ENCODE measurements around the gene KLF11. TPM values are rescaled to one million over a fixed set of nuclear protein-coding genes. Genes with fewer than 3 reads are reported as not detected.

KLF11 gene
- total and polyA plus RNA-seq, 9 of the 15 experiments (the other 6 are each of a cell fraction or from before 2014, with no cell fraction given) = 2.1 to 13.4 (median 6.5) TPM

- TF ChIP-seq CBX5 (IDR thresholded peaks at IDR 0.05; ENCODE audit: borderline replicate concordance, low read depth) (no peak), ZNF384 (IDR thresholded peaks at IDR 0.05; ENCODE audit: low read depth, low read length) (0 out of 2 replicates have a peak, but pooled peaks have one; percentile 20), ZKSCAN3 (CRISPR knock-in tag; IDR thresholded peaks at IDR 0.05) (no peak), TBP (optimal IDR thresholded peaks at IDR 0.05; ENCODE audit: low read depth, low read length) (no peak), POLR2A (conservative IDR thresholded peaks at IDR 0.05) (no peak), POLR3G (IDR thresholded peaks at IDR 0.05; ENCODE audit: extremely low read depth, insufficient read length, insufficient replicate concordance) (no peak), NFIC (IDR thresholded peaks at IDR 0.05) (peak; percentile 74), LEF1 (IDR thresholded peaks at IDR 0.05) (no peak), NFATC3 (IDR thresholded peaks at IDR 0.05) (no peak), DIDO1 (tag; IDR thresholded peaks at IDR 0.05; ENCODE audit: low read depth) (no peak), EP400 (IDR thresholded peaks at IDR 0.05) (no peak), RBM34 (IDR thresholded peaks at IDR 0.05; ENCODE audit: borderline replicate concordance, insufficient read depth, low read length) (no peak), RB1 (IDR thresholded peaks at IDR 0.05; ENCODE audit: low read depth) (peak; percentile 72), BACH1 (tag; IDR thresholded peaks at IDR 0.05) (no peak), SMAD3 (CRISPR knock-in tag; conservative IDR thresholded peaks at IDR 0.05) (no peak), TEAD4 (IDR thresholded peaks at IDR 0.05; ENCODE audit: low read length) (no peak), TEAD4 (CRISPR knock-in tag; IDR thresholded peaks at IDR 0.05; ENCODE audit: borderline replicate concordance) (no peak), ZNF592 (IDR thresholded peaks at IDR 0.05) (no peak), GABPB1 (CRISPR knock-in tag; IDR thresholded peaks at IDR 0.05) (no peak), ILF3 (IDR thresholded peaks at IDR 0.05; ENCODE audit: borderline replicate concordance) (no peak), HOXB6 (CRISPR knock-in tag; IDR thresholded peaks at IDR 0.05; ENCODE audit: borderline replicate concordance) (no peak), HCFC1 (IDR thresholded peaks at IDR 0.05; ENCODE audit: low read depth, low read length) (0 out of 2 replicates have a peak, but pooled peaks have one; percentile 30), ARID2 (IDR thresholded peaks at IDR 0.05) (0 out of 2 replicates have a peak, but pooled peaks have one; percentile 16), NRF1 (conservative IDR thresholded peaks at IDR 0.05 in 1 of 2, IDR thresholded peaks at IDR 0.05 in 1 of 2) (0 out of 4 replicates have a peak, but pooled peaks of 1 of the 2 experiments have one; percentile 20), RBM25 (IDR thresholded peaks at IDR 0.05; ENCODE audit: low read depth, low read length, severe bottlenecking) (no peak), ATF6 (CRISPR knock-in tag; IDR thresholded peaks at IDR 0.05) (no peak)
Observed at GRCh38 chr2:10072656-10073480, 29.5 kb downstream of the KLF11 start (continued).
